Measurements from ENCODE around the gene HDX.
A peak's percentile ranks its signal among the peaks of the same experiment; 100 is the strongest.

HDX gene

GRCh38 chrX:84363663-84364062 is 138.6 kb downstream of the HDX start:
- no peak for TF ChIP-seq CTCF (IDR thresholded peaks at IDR 0.05)
- TF ChIP-seq ZFX (IDR thresholded peaks at IDR 0.05; ENCODE audit: borderline replicate concordance): no peak

DNA sequence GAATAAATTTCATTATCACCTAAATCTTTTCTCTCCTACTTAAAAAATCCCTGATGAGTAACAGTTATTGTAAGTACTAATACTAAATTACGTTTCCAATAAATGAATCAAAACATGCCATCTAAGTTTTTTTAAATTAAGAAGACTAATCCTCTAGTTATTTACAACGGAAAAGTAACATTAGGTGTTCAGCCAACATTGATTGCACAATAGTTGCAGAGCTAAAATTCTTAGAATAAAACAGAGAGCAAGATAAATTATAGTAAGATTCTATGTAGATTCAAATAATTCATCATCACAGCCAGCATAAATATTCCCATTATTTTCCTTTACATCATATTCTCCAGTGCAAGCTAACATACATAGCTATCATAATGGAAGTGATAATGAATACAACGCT is 139.2 kb downstream of the HDX start:
- TF ChIP-seq ZFX (IDR thresholded peaks at IDR 0.05; ENCODE audit: borderline replicate concordance) (no peak), CTCF (IDR thresholded peaks at IDR 0.05) (no peak)
- H3K27ac ChIP-seq: no peak overlapping the region

More at GRCh38 chrX:84363663-84364062, 138.6 kb downstream of the HDX start:
- H3K27ac ChIP-seq: no peak overlapping the region

GRCh38 chrX:84362184-84362838 is 139.9 kb downstream of the HDX start:
- TF ChIP-seq CTCF (IDR thresholded peaks at IDR 0.05) (no peak), ZFX (IDR thresholded peaks at IDR 0.05; ENCODE audit: borderline replicate concordance) (no peak)
- no peak overlapping the region for H3K27ac ChIP-seq

- TF ChIP-seq ZFX (IDR thresholded peaks at IDR 0.05; ENCODE audit: borderline replicate concordance) (no peak), CTCF (IDR thresholded peaks at IDR 0.05) (no peak)
- no peak overlapping the region for H3K27ac ChIP-seq
Measured at GRCh38 chrX:84358271-84358670, 144.0 kb downstream of the HDX start.

DNA sequence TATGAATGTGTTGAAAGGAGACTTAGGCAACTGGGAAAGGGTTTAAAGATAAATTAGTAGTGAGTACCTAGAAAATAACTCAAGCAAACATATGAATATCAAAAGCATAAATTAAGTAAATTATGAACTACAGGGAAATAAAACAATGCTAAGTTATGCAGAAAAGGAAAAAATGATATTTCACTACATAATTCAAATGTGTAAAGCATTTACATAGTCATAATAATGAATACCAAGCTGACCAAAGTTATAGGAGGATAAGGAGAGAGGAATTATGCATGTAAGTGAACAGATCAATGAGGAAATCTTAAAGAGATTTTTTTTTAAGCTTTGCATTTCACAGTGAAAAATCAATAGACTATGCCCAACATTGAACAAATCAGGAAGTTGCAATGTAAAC is 145.0 kb downstream of the HDX start:
- no peak for TF ChIP-seq ZFX (IDR thresholded peaks at IDR 0.05; ENCODE audit: borderline replicate concordance)
- TF ChIP-seq CTCF (IDR thresholded peaks at IDR 0.05): no peak
- no peak overlapping the region for H3K27ac ChIP-seq

DNA sequence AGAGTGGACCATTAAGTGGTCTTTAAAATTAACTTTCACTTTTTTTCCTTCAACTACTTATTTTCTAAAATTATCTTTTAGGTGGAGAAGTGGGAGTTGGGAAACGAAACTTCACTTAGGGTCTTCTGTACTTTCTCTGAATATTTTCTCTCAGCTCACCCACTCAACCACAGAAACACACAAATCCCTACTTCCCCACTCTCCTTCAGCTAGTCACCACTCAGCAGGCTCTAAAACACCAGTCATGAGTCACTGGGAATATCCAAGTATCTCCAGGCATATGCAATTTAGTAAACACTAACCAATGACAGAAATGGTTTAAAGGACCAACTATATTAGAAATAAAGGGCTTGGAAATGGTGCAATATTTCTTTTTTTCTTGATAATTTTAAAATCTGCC is 161.3 kb downstream of the HDX start:
- no peak overlapping the region for H3K27ac ChIP-seq
- TF ChIP-seq ZFX (IDR thresholded peaks at IDR 0.05; ENCODE audit: borderline replicate concordance): no peak

- peak; percentile 76 for TF ChIP-seq CTCF (IDR thresholded peaks at IDR 0.05)
- TF ChIP-seq ZFX (IDR thresholded peaks at IDR 0.05; ENCODE audit: borderline replicate concordance): no peak
- no peak overlapping the region for H3K27ac ChIP-seq
Measured at GRCh38 chrX:84339507-84340364, 162.5 kb downstream of the HDX start.
